GM18519 (cell line): ENCODE data around the gene ANKS3.
"Not testable (repeated sequence)": the region's sequence is repeated elsewhere in the genome, so short reads cannot be mapped to it uniquely, and the experiment has no call there.

ENCODE experiments used
- ATAC-seq: cut with Tn5 transposase; IDR thresholded peaks from one replicate; pipeline ENCODE4 v1.9.1; 2021; ENCODE audit warnings: mild to moderate bottlenecking, moderate library complexity; ENCODE audit not compliant: unreplicated experiment, low FRiP score

Gene ANKS3

DNA sequence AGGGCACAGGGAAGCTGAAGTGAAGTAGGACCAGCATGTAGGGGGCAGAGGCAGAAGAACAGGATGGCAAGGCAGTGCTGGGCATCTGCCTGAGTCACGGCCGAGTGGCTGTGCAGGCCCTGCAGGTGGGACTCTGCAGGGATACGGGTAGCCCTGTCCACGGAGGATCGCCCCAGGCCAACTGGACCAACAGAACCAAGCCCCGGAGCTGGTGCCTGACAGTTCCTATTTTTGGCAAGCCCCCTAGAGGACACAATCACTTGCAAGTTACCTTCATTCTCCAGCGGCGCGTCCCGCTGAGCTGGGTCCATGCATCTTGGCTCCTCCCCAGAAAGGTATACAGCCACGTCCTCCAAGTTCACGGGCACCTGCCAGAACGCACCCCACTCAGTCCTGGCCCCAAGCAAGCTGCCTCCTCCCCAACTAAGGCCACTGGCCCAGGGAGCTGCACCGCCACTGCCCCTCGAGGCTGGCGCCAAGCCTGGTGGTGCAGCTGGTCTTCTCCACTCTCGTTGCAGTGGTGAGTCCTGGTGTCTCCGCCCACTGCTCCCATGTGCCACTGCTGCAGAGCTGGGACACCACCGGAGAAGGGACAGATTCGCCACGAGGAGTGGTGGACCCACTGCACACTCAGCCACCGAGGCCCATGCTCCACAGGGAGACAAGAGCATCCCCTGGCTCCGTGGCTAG, 26.3 kb upstream of the ANKS3 start:
- no peak for ATAC-seq

DNA sequence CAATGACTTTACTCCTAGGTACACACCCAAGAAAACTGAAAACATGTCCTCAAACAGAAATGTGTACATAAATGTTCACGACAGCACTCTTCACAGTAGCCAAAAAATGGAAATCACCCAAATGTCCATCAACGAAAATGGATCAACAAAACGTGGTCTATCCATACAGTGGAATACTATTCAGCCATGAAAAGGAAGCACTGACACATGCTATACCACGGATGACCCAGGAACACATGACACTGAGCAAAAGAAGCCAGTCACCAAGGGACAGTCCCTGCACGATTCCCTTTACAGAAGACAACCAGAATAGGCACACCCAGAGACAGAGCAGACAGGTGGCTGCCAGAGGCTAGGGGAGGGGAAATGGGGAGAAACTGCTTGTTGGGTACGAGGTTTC, 21.6 kb upstream of the ANKS3 start:
- no peak for ATAC-seq

DNA sequence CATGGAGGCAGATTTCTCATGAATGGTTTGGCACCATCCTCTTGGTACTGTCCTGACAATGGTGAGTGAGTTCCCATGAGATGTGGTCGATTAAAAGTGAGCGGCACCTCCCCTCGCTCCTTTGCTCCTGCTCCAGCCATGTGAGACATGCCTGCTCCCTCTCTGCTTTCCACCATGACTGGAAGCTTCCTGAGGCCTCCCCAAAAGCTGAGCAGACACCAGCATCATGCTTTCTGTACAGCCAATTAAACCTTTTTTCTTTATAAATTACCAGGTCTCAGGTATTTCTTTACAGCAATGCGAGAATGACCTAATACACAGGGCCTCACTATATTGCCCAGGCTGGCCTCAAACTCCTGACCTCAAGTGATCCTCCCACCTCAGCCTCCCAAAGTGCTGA, 20.8 kb upstream of the ANKS3 start:
- no peak for ATAC-seq

DNA sequence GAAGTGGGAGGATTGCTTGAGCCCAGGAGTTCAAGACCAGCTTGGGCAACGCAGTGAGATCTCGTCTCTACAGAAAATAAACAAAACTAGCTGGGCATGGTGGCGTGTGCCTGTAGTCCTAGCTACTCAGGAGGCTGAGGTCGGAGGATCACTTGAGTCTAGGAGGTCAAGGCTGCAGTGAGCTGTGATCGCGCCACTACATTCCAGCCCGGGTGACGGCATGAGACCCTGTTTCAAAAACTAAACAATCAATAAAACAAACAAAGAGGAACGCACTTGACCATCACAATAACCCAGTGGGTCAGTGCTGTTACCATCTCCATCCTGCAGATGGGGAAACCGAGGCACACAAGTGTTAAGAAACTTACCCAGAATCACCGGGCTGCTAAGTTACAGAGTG, 19.2 kb upstream of the ANKS3 start:
- no peak for ATAC-seq

DNA sequence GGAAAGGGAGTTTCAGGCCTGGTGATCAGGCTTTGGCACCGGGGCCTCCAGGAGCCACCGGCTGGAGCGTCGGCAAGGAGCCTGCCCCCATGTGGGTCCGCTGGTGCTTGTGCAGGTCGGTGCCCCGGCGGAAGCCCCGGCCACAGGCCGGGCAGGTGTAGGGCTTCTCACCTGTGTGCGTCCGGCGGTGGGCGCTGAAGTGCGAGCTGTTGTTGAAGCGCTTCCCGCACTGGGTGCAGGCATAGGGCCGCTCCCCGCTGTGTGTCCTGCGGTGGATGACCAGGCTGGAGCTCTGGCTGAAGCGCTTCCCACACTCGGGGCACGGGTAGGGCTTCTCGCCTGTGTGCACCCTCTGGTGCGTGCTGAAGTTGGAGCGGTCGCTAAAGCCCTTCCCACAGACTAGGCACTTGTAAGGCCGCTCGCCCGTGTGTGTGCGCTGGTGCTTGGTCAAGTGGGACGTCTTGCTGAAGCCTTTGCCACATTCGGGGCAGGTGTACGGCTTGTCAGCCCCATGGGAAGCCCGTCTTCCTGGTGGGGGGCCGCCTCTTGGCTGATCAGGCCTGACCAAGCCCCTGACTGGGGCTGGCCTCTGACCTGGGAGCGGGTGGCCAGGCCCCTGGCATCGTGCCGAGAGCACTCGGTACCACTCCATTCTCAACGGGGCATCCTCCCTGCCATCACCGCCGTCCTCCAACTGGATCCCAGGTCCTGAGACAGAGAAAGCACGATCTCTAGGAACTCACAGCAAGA, 18.5 kb upstream of the ANKS3 start:
- no peak for ATAC-seq

DNA sequence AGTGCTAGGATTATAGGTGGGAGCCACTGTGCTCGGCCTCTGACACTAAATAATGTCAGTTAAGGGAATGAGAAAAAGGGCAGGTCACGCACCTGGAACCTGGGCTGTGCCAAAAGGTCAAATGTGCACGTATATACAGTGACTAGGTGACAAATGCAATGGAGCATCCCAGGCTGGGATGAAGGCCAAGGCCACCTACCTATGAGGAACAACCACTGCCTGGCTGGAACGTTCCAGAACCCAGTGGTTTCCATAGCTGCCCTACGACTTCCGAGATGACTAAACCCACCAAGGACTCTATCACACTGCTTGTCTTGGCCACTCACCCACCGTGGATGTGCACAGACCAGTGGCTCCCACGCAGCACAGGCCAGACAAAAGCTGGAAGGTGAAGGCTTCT, 16.8 kb upstream of the ANKS3 start:
- no peak for ATAC-seq

DNA sequence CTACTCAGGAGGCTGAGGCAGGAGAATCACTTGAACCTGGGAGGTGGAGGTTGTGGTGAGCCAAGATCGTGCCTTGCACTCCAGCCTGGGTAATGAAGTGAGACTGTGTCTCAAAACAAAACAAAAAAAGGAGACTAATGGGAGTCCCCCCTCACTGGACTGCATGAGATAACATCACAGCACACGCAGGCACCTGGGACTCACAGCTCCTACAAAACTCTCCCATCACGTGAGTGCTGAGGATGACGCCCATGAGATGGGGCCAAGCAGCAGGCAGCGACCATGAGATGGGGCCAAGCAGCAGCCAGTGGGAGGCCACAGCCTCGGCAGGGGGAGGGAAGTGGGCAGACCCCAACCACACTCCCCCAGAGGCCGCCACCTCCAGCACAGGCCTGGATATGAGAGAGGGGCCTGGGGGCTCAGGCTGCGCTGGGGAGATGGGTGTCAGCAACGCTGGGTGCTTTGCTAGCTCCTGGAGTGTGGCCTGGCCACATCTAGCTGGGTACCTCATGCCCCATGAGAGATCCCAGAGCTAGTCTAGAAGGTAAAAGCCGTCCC, 15.7 kb upstream of the ANKS3 start:
- no peak for ATAC-seq

DNA sequence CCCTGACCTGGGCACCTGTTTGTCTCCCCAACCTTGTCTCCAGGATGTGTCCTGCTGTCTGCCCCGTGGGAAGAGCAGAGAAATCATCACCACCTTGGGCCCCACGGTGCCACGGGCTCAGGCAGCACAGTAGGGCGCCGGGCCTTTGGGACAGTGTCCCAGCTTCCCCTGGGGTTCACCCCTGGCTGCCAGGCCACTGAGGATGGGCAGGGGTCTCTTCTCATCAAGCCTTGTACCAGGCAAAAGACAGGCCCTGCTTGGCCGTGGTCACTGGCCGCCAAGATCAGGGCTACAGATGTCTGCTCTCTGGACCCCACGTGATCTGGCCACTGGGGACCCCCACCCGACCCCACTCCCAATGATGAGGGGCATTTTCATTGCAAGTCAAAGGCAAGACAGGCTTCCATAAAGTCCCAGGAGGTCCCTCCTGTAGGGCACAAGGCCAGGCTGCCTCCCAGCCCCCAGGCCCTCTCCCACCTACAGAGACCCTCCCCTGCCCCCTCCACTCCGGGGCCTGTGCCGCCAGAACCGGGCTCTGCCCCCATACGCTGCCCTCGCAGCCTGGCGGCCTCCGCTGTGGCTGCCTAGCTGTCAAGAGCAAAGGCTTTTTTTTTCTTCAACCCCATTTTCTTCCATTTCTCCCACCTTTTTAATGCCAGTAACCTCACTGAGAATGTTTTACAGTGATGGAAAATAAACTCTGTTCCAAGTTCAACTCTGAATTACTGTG, 14.8 kb upstream of the ANKS3 start:
- no peak for ATAC-seq

DNA sequence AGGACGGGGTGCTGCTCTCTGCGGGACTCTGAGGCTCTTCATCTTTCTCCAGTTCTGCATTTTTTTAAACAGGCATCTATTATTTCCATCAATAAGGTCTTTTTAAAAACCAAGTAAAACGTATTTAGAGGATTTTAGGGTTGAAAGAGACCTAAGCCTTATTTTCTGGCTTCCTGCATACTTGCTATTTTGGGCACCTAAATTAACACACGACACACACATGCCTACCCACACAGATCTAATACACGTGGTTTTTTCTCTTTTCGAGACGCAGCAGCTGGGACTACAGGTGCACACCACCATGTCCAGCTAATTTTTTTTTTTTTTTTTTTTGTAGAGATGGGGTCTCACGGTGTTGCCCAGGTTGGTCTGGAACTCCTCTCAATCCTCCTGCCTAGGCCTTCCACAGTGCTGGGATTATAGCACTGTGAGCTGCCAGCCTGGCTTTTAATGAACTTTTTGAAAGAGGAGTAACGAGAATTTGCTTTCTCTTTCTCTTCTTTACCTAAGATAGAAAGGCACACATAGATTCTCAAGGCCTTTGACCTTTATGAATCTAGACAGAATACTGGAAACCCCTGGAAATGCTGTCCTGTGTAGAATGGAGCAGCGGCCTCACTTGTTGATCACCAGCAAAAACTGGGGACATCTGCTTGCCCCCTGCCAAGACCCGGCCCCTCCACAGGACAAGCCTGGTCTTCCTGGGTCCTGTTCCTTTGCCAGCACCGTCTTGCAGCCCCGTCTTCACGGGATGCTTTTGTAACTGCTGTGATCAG, 14.0 kb upstream of the ANKS3 start:
- no peak for ATAC-seq

DNA sequence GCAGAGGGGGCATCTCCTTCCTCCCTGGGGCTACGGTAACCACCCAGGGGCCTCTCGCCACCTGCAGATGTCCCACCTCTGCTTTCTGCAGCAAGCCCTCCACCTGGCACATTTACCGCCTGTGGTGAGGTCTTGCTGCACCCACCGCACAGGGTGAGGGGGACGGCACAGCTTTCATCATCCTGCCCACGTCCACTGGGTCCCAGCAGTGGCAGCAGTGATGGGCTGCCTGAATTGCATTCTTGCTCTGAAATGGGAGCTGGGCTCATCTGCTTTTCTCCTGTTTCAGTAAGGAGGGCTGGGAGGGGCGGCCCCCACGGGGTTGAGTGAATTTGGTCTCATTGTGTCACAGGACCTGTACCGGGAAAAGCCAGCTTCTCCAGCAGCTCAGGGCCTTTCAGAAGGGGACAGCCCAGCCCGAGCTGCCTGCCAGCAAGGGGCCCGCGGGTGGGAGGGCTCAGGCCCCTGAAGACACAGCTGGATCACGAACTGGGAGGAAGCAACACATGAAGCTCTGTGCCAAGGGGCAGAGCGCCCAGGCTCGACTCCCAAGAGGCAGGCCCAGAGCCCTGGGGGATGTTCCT, 13.0 kb upstream of the ANKS3 start:
- ATAC-seq: no peak

DNA sequence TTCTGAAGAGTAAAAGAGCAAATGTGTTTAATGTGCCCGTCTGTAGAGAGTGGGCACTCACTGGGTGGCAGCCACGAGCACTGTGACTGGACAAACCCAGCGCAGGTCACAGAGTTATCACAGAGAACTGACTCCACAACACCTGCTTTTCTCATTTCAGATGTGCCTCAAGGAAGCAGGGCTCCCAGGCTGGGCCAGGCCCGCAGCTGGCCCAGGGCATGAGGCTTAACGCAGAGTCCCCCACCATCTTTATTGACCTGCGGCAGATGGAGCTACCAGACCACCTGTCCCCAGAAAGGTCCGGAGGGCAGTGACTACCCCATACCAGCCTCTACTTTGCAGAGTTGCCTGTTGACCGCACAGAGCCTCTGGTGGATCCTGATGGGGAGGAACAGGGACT, 12.1 kb upstream of the ANKS3 start:
- no peak for ATAC-seq

DNA sequence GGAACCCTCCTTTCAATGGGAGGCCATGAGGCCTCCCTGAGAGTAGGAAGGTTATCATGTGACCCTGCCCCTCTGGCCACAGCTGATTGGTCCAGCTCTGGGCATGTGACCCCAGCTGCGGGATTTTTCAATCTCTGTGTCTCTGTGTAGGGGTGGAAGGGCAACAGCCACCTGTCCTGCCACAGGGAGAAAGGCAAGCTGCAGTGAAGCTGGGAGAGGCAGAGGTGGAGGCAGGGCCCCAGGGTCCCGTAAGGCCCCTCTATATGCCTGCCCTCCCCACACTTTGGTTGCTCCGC, 11.2 kb upstream of the ANKS3 start:
- ATAC-seq: no peak

DNA sequence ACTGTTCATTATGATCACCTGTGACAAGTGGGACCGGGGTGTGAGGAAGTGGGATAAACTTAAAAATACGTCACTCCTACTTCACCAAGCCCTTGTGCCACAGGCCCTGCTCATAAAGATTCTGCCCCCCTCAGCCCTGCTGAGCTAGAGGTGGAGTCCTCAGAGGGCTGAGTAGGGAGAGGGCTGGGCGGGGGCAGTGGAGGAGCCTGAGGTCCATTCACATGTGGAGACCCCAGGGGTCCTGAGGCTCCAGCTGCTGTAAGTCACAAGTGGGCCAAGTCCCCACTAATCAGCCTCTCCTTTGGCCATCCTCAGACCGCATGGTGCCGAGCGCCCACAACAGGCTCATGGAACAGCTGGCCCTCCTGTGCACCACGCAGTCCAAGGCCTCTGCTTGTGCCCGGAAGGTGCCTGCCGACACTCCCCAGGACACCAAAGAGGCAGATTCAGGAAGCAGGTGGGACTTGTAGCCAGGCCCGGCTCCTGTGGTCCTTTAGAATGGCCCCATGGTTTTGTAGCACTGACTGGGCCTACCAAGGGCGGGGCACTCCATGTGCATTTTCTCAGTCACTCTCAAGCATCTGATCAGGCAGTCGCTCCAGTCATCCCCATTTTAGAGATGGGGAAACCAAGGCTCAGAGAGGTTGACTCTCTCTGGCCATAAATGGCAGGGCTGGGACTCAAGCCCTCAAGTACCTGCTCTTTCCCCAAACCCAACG, 10.6 kb upstream of the ANKS3 start:
- ATAC-seq: no peak

DNA sequence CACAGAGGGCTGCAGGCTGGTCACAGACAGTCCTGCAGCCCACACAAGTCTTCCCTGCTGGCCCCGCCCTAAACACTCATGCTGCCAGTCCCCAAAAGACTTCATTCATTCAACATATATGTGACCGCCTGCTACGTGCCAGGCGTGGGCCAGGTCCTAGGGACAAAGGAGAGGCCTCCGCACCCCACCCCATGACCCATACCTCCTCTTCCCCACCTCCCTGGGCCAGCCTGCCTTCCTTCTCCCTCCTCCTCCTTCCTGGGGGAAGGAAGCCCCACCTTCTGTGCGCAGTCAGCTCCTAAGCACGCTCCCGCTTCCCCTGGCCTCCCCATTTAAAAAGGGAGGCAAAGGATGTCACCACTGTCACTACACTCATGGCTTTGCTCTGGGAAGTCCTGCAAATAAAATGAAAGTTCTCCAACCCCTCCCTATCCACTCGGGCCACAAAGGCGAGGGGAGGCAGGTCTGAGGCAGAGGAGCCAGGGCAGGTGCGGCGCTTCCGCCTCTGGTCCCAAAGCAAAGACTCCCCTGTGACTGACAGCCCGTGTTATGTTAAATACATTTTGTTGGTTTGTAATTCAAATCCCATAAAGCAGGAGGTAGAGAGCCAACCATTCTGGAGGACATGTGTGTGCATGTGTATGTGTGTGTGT, 9.3 kb upstream of the ANKS3 start:
- no peak for ATAC-seq

DNA sequence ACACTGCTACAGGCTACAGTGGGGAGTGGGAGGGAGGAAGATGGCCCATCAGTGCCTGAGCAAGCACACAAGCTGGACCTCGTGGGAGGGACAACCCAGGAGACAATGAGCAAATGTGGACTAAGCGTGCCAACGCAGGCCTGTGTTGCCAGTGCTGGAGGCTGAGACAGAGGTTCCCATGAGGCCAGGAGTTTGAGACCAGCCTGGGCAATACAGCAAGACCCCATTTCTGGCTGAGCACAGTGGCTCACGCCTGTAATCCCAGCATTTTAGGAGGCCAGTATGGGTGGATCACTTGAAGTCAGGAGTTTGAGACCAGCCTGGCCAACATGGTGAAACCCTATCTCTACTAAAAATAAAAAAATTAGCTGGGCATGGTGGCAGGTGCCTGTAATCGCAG, 4.3 kb upstream of the ANKS3 start:
- not testable (repeated sequence) for ATAC-seq

DNA sequence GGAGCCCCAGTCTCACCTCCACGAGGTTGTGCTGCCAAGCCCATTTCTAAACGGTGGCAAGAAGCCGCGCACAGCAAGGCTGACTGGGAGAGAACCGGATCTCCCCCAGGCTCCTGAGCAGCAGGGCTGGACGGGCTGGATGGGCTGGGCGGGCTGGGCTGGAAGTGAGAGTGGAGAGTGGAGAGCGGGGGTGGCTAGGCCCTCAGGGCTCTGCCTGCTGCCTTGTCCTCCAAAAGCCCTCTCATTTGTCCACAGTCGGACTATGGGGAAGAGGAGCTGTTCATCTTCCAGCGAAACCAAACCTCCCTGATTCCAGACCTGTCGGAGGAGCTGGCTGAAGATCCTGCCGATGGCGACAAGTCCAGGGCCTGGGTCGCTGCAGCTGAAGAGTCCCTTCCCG, 3.5 kb upstream of the ANKS3 start:
- no peak for ATAC-seq

DNA sequence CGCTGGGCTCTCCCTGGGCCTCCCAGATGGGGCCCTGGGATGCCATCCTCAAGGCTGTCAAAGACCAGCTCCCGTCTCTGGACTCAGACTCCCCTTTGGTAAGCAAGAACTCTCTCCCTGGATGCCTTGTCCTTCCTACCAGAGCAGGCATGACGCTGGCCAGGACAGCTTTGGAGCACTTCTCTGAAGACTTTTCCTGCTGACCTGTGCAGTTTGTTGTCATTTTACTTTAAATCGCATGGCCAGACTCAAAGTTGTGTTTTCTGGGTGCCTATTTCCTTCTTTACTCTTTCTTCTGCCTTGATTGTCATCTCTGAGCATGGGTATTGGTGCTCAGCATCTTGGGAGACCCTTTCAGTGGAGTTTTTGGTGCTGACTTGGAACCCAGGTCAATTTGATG, 2.5 kb upstream of the ANKS3 start:
- no peak for ATAC-seq

DNA sequence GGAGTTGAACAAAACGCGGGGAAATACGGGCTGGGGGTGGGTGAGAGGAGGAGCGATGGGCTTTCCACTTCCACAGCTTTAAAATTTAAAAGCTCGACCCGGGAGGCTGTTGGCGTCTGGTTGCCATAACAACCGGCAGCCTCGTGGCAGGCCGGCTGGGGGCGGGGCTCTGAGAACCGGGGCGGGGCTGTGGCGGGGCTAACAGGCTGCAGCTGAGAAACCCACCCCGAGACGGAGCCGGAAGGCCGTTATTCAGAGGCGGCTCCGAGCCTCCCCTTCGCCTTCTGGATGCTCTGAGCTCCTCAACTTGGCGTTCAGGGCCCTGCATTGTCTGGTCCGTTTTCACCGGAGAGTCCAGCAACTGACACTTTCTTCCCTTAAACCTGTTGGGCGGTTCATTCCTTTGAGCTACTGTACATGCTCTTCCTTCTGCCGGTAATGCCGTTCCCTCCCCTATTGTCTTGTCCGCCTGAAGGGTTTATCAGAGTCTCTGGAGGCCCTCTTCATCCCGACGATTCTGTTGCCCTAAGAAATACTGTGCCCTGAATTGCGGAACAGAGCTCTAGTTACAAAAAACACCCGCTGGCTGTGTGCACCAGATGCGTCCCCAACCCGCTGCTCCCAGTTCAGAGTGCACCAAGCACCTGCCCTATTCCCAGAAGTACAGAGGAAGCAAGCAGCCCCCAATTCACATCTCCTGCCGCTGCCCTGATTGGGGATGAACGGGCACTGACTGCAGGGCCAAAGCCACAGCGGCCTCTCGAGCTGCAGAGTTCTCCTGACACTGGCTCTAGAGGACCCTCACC, 862 bp upstream of the ANKS3 start:
- peak; percentile 26 for ATAC-seq

DNA sequence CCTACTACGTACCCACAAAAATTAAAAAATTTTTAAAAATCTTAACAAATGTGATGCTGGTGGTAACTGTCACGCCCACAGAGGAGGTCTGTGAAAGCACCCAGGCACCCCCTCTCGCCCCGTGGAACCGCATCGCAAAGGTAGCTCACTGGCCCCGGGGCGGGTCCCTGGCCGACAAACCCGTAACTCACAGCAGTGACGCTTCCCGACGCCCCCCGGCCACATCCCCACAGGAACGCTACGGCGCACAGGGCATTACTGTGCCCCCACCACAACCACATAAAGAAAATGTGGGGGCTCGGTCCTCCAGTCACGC, 366 bp downstream of the ANKS3 start:
- ATAC-seq: no peak
